ENCODE measurements around the gene NFKBIE.

The NFKBIE gene

DNA sequence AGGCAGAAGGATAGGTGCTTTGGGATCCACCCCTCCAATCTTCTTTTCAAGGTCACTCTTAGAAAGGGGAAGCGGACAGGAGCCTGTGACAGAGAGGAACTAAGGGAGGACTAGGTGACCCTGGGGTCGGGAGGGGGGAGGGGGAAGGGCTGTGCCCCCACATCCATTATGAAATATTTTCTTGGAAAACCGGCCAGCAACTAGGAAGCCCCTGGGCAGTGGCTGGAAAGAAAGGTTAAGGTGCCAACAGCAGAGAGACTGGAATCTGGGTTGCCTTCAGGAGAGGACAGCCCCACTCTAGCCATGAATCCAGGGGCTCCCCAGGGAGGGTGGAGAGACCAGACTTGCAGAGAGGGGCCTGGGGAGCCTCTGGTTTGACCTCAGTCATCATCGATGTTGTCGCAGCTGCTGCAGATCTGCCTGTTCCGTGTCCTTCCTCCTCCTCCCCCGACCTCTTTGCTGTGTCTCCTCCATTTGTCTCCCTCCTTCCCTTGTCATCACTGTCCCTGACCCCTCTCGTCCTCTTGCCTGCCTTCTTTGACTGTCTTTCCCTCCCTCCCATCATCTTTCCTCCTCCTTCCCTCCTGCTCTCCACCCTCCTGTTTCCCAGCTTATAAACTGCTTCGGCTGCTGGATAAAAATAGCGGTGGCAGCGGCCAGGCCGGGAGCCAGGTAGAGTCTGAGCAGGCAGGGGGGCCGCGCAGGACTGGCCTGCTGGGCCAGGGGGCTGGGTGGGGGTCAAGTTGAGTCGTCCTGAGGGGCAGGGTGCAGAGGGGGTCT lies 38.8 kb downstream of the NFKBIE start:
- no peaks in the 10 kb centered on the region for H3K27me3 ChIP-seq (ENCODE audit: insufficient read depth, low read length, poor library complexity, severe bottlenecking)
- no peaks in the 10 kb centered on the region for H3K9me3 ChIP-seq (ENCODE audit: insufficient read depth, low read depth, low read length)
- 0 out of 2 replicates have a peak, but pooled peaks cover 3% of the 10 kb centered on the region for H3F3A ChIP-seq (ENCODE audit: low read depth)
- H3K4me3 ChIP-seq (ENCODE audit: low read length, poor library complexity, severe bottlenecking), result no peak overlapping the region
- peak overlapping the region; percentile 85 for H3K4me2 ChIP-seq (ENCODE audit: low read depth, low read length, poor library complexity, severe bottlenecking)
- H2AFZ ChIP-seq (ENCODE audit: low read length), result no peak overlapping the region
- H3K9me2 ChIP-seq (replicated peaks; ENCODE audit: low read depth, low read length), result no peaks in the 10 kb centered on the region
- H3K79me2 ChIP-seq (ENCODE audit: insufficient read depth, low read length), result peaks cover 34% of the 10 kb centered on the region
- H3K9ac ChIP-seq (ENCODE audit: low read depth, low read length, poor library complexity, severe bottlenecking), result peak overlapping the region; percentile 39
- H3K36me3 ChIP-seq (ENCODE audit: insufficient read depth, low read length), result peaks cover 5% of the 10 kb centered on the region; the same call in 1 of the 2 replicates
- no peak for TF ChIP-seq EZH2phosphoT487 (IDR thresholded peaks at IDR 0.05; ENCODE audit: borderline replicate concordance)
- H3K4me1 ChIP-seq (ENCODE audit: insufficient read depth, low read length, poor library complexity, severe bottlenecking), result peaks cover 38% of the 10 kb centered on the region
- no peaks in the 10 kb centered on the region for H4K20me1 ChIP-seq (ENCODE audit: insufficient read depth, low read length, poor library complexity, severe bottlenecking)

DNA sequence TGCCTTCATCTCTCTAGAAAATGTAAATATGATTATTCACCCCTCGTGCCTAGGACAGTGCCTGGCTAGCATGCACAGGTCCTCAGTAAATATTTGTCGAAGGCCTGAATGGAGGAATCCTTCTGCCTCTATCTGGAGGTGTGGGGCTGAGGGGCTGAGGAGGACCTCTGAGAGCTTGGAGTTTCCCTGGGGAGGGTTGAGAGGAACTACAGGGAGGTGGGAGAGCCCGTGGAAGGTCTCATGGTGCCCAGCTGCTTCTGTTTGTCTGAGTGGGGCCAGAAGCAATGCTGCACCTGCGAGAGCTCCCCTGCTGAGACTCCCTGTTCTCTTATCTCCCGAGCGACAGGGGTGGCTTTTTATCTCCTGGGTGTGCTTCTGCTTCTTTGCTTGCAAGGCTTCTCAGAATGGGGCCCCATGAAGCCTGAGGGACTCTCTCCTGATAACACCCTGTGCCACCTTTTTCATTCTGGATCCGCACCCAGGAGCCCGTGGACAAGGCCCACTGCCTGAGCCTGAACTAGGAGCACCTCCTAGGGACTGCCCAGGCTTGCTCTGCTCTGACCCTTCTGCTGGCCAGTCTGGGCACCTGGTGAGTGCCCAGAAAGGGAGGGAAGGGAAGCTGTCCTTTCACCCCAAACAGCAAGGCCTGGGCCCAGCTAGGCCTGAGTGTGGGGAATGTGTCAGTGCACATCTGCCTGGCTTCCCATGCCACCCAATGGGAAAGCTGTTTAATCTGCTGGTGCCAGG lies 39.6 kb downstream of the NFKBIE start:
- Histone ChIP-seq H3K4me1 (ENCODE audit: insufficient read depth, low read length, poor library complexity, severe bottlenecking) (peaks cover 42% of the 10 kb centered on the region), H3K9me3 (ENCODE audit: insufficient read depth, low read depth, low read length) (no peaks in the 10 kb centered on the region), H4K20me1 (ENCODE audit: insufficient read depth, low read length, poor library complexity, severe bottlenecking) (no peaks in the 10 kb centered on the region), H3K27me3 (ENCODE audit: insufficient read depth, low read length, poor library complexity, severe bottlenecking) (no peaks in the 10 kb centered on the region), H3F3A (ENCODE audit: low read depth) (peaks cover 6% of the 10 kb centered on the region; the same call in 1 of the 2 replicates), H2AFZ (ENCODE audit: low read length) (no peak overlapping the region), H3K4me2 (ENCODE audit: low read depth, low read length, poor library complexity, severe bottlenecking) (peak overlapping the region; percentile 85), H3K9me2 (replicated peaks; ENCODE audit: low read depth, low read length) (no peaks in the 10 kb centered on the region), H3K79me2 (ENCODE audit: insufficient read depth, low read length) (peaks cover 34% of the 10 kb centered on the region), H3K4me3 (ENCODE audit: low read length, poor library complexity, severe bottlenecking) (no peak overlapping the region), H3K9ac (ENCODE audit: low read depth, low read length, poor library complexity, severe bottlenecking) (peak overlapping the region; percentile 39), H3K36me3 (ENCODE audit: insufficient read depth, low read length) (peaks cover 4% of the 10 kb centered on the region; the same call in 1 of the 2 replicates)
- no peak for TF ChIP-seq EZH2phosphoT487 (IDR thresholded peaks at IDR 0.05; ENCODE audit: borderline replicate concordance)
- TF ChIP-seq, protein P1, sequence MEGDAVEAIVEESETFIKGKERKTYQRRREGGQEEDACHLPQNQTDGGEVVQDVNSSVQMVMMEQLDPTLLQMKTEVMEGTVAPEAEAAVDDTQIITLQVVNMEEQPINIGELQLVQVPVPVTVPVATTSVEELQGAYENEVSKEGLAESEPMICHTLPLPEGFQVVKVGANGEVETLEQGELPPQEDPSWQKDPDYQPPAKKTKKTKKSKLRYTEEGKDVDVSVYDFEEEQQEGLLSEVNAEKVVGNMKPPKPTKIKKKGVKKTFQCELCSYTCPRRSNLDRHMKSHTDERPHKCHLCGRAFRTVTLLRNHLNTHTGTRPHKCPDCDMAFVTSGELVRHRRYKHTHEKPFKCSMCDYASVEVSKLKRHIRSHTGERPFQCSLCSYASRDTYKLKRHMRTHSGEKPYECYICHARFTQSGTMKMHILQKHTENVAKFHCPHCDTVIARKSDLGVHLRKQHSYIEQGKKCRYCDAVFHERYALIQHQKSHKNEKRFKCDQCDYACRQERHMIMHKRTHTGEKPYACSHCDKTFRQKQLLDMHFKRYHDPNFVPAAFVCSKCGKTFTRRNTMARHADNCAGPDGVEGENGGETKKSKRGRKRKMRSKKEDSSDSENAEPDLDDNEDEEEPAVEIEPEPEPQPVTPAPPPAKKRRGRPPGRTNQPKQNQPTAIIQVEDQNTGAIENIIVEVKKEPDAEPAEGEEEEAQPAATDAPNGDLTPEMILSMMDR (conservative IDR thresholded peaks at IDR 0.05; ENCODE audit: low read length), result no peak

DNA sequence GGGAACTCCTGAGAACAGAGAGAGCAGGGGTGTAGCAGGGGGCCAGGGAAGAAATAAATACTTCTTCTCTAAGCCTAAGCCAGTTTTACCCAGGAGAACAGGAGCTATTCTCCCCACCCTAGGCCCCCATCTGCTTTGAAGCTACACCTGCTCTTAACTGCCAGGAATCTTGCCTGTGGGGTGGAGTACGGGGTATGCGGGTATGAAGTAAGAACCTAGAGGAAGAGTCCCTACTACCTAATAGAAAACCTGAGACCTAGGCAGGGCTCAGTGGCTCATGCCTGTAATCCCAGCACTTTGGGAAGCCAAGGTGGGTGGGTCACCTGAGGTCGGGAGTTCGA lies 40.4 kb downstream of the NFKBIE start:
- TF ChIP-seq, protein P1 (conservative IDR thresholded peaks at IDR 0.05; ENCODE audit: low read length), result no peak
- TF ChIP-seq EZH2phosphoT487 (IDR thresholded peaks at IDR 0.05; ENCODE audit: borderline replicate concordance), result no peak
- Histone ChIP-seq H3K9me2 (replicated peaks; ENCODE audit: low read depth, low read length) (no peaks in the 10 kb centered on the region), H4K20me1 (ENCODE audit: insufficient read depth, low read length, poor library complexity, severe bottlenecking) (no peaks in the 10 kb centered on the region), H3K4me2 (ENCODE audit: low read depth, low read length, poor library complexity, severe bottlenecking) (peak overlapping the region; percentile 85), H2AFZ (ENCODE audit: low read length) (no peak overlapping the region), H3K4me1 (ENCODE audit: insufficient read depth, low read length, poor library complexity, severe bottlenecking) (peaks cover 42% of the 10 kb centered on the region), H3K79me2 (ENCODE audit: insufficient read depth, low read length) (peaks cover 34% of the 10 kb centered on the region), H3K9me3 (ENCODE audit: insufficient read depth, low read depth, low read length) (no peaks in the 10 kb centered on the region), H3K4me3 (ENCODE audit: low read length, poor library complexity, severe bottlenecking) (peak overlapping the region; percentile 90), H3K27me3 (ENCODE audit: insufficient read depth, low read length, poor library complexity, severe bottlenecking) (no peaks in the 10 kb centered on the region), H3K9ac (ENCODE audit: low read depth, low read length, poor library complexity, severe bottlenecking) (peak overlapping the region; percentile 79), H3F3A (ENCODE audit: low read depth) (peaks cover 6% of the 10 kb centered on the region; the same call in 1 of the 2 replicates), H3K36me3 (ENCODE audit: insufficient read depth, low read length) (no peaks in the 10 kb centered on the region)
